GM18858 (cell line): ENCODE data around the gene VPS37C.
"Not testable (repeated sequence)": the region's sequence is repeated elsewhere in the genome, so short reads cannot be mapped to it uniquely, and the experiment has no call there.

Source experiments
- ATAC-seq: cut with Tn5 transposase; IDR thresholded peaks from one replicate; pipeline ENCODE4 v1.9.1; 2021; ENCODE audit not compliant: unreplicated experiment

The VPS37C gene

GRCh38 chr11:61161190-61162091, at the start of gene VPS37C:
Gene VPS37C (minus strand): TSS chr11:61161426. CDS start chr11:61138829, 22,597 bp downstream.
- peak; percentile 57 for ATAC-seq

DNA sequence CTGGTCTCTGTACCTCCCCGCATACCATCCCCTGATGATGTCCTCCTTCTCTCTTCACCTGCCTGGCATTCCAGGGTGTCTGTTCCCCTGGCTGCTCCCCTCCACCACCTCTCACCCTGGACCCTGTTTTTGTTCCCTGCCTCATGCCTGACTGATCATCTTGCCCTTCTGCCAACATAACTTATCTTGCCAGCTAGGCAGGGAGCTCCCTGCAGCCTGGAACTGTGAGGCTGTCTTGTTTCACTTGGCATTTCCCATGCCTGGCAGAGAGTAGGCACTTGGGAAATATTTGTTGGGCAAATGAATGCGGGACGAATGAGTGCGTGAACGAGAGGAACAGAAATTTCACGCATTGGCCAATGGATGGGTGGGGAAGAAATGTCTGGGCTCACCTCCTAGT, 49.4 kb upstream of the VPS37C start:
- not testable (repeated sequence) for ATAC-seq

DNA sequence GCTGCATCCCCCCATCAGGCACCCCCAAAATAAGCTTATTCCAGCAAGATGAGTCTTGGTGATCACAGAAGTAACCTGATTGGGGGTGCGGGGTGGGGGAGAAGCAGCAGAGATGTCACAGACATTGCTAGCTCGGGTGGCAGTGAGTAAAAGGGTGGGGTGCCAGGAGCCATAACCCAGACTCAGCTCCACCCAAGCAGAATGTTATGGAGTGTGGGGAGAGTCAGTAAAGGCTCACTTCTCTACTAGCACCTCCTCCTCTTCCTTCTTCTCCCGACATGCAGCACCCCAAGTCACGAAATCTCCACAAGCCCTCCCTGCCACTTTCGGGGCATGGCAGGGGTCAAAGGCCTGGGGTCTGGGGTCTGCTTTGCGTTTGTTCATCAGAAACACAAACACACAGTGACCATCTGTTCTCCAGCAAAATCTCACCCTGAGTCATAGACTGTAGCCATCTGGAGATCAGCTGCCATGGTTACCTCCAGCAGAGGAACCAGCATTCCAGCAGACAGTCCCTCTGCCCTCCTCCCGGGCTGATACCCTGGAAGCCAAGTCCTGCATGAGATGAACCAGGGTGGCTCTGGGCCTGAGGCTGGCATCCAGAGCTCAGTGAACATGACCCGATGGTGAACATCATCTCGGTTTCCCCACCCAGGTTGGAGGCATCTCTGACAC, 46.5 kb upstream of the VPS37C start:
- not testable (repeated sequence) for ATAC-seq

DNA sequence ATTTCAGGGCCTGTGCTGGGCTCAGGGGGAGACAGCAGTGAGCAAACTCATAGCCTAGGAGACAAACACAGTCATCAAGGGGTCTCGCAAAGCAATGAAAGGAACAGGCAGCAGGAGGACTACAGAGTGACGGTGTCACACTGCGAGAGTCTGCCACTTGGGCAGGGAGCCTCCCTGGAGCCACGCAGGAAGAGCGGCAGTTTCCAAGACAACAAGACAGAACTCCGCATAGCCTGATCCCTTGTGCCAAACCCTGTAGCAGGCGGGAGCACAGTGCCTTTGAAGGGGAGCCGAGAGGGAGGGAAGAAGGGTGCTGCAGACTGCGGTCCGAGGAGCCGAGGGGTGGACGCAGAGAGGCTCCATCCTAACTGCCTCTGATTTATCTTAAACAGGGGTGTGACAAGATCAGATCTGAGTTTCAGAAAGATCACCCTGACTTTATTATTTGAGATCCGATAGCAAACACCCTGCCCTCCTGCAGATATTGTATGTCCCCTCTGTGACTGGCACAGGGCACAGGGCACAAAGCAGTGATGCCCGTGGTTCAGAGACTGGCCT, 43.4 kb upstream of the VPS37C start:
- not testable (repeated sequence) for ATAC-seq

DNA sequence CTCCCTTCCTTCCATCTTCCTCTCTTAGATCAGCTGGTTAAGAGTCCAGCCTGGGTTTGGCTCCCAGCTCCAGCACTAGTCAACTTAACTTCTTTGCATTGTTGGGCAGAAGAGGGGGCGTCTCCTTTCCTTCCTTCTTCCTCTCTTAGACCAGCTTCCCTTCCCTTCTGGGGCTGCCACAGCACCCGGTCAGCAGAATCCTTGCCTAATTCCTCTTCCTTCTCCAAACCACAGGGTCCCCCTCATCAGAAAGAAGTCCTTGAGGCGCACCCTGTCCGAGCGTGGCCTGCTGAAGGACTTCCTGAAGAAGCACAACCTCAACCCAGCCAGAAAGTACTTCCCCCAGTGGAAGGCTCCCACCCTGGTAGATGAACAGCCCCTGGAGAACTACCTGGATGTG, 42.6 kb upstream of the VPS37C start:
- not testable (repeated sequence) for ATAC-seq

- not testable (repeated sequence) for ATAC-seq
Measured at GRCh38 chr11:61202950-61203746, 41.9 kb upstream of the VPS37C start, which contains the start of gene PGA3. Gene PGA3 (plus strand): TSS chr11:61203515. CDS start chr11:61203565, 50 bp downstream.

DNA sequence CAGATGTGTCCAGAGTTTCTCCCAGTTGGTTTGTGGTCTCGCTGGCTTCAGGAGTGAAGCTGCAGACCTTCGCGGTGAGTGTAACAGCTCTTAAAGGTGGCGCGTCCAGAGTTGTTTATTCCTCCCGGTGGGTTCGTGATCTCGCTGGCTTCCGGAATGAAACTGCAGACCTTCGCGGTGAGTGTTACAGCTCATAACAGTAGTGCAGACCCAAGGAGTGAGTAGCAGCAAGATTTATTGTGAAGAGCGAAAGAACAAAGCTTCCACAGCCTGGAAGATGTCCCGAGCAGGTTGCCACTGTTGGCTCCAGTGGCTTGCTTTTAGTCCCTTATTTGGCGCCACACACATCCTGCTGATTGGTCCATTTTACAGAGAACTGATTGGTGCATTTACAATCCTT, 40.2 kb upstream of the VPS37C start:
- no peak for ATAC-seq

DNA sequence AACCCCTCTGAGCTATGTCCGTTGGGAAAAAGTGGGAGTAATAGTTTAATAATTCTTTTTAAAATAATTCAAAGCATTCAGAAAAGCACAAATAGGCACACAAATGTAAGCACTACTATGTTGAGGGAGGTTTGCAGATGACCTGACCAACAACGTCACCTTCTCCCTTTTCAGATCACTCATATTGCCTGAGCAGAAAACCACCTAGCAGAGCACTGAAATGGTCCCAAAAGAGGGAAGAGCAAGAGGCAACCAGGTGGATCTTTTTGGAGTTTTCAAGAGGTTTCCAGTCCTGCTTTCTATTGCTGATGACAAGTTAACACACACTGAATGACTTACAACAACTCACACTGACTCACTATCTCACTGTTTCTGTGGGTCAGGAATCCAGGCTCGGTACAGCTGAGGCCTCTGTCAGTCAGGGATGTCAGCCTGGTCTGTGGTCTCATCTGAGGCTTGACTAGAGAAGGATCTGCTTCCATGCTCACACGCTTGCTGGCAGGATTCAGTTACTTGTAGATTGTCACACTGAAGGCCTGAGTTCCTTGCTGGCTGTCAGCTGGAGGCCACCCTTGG, 37.8 kb upstream of the VPS37C start:
- no peak for ATAC-seq

DNA sequence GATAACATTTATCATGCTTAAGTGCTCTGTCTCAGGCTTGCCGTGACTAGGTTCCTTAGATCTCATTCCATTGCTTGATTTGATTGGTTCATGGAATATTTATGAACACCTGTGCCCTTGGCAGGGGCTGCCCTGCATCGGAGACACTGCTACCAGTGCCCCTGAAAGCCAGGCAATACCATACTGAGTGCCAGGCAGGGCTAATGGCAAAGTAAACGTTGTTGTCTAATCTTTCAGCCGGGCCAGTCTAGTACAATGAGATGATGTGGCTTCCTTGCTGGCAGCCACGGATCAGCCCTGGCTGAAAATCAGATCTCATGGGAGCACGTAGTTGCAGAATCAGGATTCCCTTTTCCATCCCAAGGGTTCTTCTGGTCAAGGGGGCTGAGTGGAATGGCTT, 37.1 kb upstream of the VPS37C start:
- no peak for ATAC-seq

DNA sequence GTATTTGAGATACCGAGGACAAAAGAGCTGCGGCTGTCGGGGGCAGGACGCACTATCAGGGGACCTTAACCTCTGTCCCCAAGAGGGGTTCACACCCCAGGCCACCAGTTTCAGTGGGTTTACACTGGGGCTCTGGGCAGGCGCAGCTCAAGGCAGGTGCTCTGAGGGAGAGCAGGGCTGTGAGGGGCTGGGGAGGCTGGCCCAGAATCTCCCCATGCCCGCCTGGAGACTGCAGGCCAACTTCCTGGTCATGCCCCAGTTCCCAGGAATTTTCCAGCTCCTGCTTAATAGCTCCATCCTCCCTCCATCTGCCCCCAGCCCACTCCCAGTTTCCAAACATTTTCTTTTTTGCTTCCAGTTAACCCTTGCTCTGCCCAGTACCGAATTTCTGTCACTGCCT, 34.5 kb upstream of the VPS37C start:
- no peak for ATAC-seq

- ATAC-seq, result no peak
Measured at GRCh38 chr11:61194981-61195695, 33.9 kb upstream of the VPS37C start.

GRCh38 chr11:61194169-61194671, 33.0 kb upstream of the VPS37C start:
- no peak for ATAC-seq

DNA sequence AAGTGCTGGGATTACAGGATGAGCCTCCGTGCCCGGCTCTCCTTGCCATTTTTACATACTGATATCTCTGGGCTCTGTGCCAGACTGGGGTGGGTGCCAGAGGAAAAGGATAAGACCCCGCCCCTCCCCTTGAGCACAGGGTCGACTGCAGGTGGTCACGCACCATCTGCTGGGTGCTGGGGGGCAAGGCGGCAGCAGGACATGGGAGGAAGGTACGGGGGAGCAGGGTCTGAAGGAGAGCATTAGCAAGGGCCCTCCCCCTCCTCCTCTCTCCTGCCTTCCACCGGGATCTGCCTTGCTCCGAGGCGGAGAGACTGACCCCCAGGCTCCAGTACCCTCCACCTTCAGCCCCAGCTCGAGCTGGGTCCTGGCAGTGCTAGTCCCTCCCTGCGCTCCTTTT, 32.4 kb upstream of the VPS37C start:
- ATAC-seq, result no peak

GRCh38 chr11:61189933-61190332, 28.7 kb upstream of the VPS37C start:
- ATAC-seq, result no peak

DNA sequence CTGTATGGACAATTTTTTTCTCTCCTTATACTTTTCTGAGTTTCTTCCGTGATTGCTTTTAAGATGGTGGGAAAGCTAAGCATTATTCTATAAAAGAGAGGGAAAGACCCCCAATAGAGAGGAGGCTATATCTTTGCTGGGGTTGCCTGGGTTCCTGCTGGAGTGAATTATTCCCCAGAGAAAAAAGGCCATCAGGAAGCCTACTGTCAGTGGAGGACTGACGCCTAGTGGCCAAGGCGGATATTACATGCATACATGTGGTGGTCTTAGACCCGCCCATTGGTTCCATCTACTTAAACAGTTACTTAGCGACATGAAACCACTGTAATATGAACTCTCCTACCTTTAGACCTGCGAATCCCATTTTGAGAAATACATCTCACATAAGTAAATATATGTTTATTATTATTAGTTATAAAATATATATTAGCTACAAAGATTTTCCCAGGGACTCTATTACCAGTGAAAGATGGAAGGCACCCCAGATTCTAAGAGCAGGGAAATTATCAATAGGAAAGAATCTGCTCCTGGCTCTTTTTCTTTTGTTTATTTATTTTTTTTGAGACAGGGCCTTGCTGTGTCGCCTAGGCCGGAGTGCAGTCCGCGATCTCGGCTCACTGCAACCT, 26.4 kb upstream of the VPS37C start:
- no peak for ATAC-seq

GRCh38 chr11:61186504-61186903, 25.3 kb upstream of the VPS37C start:
- no peak for ATAC-seq

DNA sequence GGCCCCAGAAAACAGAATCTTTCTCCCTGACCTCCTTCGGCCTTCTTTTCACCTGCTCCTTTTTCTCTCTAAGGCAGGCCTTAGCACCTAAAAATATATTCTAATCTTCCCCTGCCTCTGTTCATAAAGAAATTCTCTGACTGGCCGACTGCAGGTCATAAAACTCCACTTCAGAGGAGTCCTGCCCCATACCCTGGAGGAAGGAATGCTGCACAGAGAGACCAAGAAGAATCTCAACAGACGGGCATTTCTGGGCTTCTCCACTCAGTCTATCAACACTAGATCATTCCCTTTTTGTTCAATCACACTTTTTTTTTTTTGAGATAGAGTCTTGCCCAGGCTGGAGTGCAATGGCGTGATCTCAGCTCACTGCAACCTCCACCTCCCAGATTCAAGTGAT, 22.4 kb upstream of the VPS37C start:
- no peak for ATAC-seq

DNA sequence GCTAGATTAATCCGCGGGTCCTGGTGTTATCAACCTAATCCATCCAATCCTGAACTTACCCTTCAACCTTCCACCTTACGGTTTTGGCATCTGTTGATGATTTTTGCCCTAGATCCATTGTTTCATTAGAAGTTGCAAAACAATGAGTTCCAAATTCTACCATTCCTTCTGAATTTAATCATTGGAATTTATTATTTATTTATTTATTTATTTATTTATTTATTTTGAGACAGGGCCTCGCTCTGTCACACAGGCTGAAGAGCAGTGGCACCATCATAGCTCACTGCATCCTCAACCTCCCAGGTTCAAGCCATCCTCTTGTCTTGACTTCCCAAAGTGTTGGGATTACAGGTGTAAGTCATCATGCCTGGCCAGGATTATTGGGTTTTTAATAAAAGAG, 20.3 kb upstream of the VPS37C start:
- no peak for ATAC-seq

- not testable (repeated sequence) for ATAC-seq
Measured at GRCh38 chr11:61180205-61180604, 19.0 kb upstream of the VPS37C start.
